Measurements from ENCODE around the gene GPRIN1.
A peak's percentile ranks its signal among the peaks of the same experiment; 100 is the strongest.

GPRIN1 gene

DNA sequence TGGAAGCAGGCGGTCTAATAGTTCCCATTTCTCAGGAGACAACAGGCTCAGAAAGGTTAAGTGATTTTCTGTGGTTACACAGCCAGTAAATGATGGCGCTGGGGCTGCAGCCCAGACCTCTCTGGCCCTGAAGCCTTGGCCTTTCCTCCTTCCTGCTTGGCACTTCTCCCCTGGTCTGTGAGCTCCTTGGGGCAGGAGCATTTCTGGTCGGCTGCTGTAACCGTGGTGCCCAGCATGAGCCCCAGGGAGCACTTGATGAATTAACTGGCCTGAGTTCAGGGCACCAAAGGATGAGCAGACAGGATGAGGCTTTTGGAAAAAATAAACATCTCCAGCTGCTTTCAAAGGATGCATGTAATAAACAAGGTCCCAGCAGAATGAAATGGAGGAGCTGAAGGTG is 30.6 kb downstream of the GPRIN1 start:
- no peak overlapping the region for H3K27ac ChIP-seq
- TF ChIP-seq, protein P1, sequence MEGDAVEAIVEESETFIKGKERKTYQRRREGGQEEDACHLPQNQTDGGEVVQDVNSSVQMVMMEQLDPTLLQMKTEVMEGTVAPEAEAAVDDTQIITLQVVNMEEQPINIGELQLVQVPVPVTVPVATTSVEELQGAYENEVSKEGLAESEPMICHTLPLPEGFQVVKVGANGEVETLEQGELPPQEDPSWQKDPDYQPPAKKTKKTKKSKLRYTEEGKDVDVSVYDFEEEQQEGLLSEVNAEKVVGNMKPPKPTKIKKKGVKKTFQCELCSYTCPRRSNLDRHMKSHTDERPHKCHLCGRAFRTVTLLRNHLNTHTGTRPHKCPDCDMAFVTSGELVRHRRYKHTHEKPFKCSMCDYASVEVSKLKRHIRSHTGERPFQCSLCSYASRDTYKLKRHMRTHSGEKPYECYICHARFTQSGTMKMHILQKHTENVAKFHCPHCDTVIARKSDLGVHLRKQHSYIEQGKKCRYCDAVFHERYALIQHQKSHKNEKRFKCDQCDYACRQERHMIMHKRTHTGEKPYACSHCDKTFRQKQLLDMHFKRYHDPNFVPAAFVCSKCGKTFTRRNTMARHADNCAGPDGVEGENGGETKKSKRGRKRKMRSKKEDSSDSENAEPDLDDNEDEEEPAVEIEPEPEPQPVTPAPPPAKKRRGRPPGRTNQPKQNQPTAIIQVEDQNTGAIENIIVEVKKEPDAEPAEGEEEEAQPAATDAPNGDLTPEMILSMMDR (conservative IDR thresholded peaks at IDR 0.05; ENCODE audit: low read depth) = no peak
- ChIA-PET POLR2A (ENCODE audit: low non-redundant PET) (no interaction called here), CTCF (interaction anchor here (0.9 to 2.1 kb wide), 4 partner anchors 27 to 163 kb away, joined by 3 to 14 read pairs (median 5); partner anchors contain the start of gene CLTB)
- no peak for DNase-seq (ENCODE audit: low spot score)

DNA sequence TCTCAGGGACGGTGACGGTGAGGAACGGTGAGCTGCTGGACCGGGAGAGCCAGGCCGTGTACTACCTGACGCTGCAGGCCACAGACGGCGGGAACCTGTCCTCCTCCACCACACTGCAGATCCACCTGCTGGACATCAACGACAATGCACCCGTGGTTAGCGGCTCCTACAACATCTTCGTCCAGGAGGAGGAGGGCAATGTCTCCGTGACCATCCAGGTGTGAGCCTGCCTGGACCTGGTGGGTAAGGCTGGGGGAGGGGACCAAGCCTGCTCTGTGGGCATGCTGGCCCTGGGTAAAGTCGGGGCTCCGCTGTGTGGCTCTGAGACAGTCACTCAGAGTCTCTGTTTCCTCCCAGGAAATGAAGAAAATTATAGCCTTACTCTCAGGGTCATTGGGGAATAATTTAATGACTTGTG is 31.6 kb downstream of the GPRIN1 start:
- CTCF ChIA-PET = interaction anchor here (0.5 to 2.1 kb wide), 11 partner anchors 12 to 162 kb away, joined by 3 to 14 read pairs (median 4); partner anchors contain the start of gene CLTB
- POLR2A ChIA-PET (ENCODE audit: low non-redundant PET) = no interaction called here
- DNase-seq (ENCODE audit: low spot score) = peak; percentile 90
- TF ChIP-seq, protein P1 (conservative IDR thresholded peaks at IDR 0.05; ENCODE audit: low read depth) = peak; percentile 89
- no peak overlapping the region for H3K27ac ChIP-seq

DNA sequence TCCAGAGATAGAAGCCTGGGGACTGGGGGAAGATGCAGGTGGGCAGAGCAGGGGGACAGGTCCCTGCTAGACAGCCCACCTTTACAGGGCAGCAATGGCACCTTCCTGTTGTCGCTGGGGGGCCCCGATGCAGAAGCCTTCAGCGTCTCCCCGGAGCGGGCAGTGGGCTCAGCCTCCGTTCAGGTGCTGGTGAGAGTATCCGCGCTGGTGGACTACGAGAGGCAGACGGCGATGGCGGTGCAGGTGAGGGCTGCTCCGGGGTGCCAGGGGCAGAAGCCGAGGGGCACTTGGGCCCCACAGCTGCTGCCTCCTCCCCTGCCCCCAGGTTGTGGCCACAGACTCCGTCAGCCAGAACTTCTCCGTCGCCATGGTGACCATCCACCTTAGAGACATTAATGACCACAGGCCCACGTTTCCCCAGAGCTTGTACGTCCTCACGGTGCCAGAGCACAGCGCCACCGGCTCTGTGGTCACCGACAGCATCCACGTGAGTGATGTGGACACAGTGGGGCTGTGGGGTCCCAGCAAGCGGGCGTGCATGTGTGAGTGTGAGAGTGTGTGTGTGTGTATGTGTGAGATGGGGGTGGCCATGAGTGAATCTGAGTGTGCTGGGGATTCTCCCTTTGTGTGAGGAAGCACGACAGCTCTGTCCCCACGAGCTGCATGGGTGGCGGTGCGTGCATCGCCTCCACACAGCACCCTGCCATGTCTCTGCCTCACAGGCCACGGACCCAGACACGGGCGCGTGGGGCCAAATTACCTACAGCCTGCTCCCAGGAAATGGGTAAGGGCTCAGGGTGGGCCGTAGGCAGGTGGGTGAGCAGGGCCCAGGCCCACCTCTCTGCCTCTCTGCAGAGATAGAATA is 32.4 kb downstream of the GPRIN1 start:
- POLR2A ChIA-PET (ENCODE audit: low non-redundant PET) = no interaction called here
- TF ChIP-seq, protein P1 (conservative IDR thresholded peaks at IDR 0.05; ENCODE audit: low read depth) = no peak
- DNase-seq (ENCODE audit: low spot score) = no peak
- no peak overlapping the region for H3K27ac ChIP-seq
- CTCF ChIA-PET = interaction anchor here (0.6 to 2.1 kb wide), 6 partner anchors 16 to 160 kb away, joined by 3 to 14 read pairs (median 4); no protein-coding TSS in a partner anchor

DNA sequence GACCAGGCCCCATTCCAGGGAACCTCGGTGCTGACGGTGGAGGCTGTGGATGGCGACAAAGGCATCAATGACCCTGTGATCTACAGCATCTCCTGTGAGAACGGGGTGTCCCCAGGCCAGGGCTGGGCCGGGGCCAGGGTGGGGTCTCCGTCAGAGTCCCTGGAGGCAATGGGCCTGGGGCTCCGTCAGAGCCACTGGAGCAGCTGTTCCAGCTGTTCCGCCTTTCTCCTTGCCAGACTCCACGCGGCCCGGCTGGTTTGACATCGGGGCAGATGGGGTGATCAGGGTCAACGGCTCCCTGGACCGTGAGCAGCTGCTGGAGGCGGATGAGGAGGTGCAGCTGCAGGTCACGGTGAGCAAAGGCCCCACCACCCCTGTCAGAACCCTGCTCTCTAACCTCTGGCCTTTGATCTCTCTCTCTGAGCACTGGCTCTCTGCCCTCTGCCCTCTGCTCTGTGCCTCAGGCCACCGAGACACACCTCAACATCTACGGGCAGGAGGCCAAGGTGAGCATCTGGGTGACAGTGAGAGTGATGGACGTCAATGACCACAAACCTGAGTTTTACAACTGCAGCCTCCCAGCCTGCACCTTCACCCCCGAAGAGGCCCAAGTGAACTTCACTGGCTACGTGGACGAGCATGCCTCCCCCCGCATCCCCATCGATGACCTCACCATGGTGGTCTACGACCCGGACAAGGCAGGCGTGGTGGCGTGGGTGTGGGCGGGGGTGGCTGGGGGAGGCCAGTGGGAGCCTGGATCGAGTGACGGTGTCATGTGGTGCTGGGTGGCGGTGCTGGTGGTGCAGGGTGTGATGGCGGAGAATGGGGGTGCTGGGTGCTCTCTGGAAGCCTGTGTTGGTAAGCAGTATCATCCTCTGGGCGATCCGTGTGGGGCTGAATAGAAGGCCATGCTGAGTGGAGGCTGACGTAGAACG is 34.2 kb downstream of the GPRIN1 start:
- ChIA-PET POLR2A (ENCODE audit: low non-redundant PET) (no interaction called here), CTCF (interaction anchor here (1.0 kb wide), 1 partner anchor 39 kb away, joined by 3 read pairs; the partner anchor contains the start of gene RNF44)
- no peak overlapping the region for H3K27ac ChIP-seq
- DNase-seq (ENCODE audit: low spot score) = no peak
- TF ChIP-seq, protein P1 (conservative IDR thresholded peaks at IDR 0.05; ENCODE audit: low read depth) = no peak

DNA sequence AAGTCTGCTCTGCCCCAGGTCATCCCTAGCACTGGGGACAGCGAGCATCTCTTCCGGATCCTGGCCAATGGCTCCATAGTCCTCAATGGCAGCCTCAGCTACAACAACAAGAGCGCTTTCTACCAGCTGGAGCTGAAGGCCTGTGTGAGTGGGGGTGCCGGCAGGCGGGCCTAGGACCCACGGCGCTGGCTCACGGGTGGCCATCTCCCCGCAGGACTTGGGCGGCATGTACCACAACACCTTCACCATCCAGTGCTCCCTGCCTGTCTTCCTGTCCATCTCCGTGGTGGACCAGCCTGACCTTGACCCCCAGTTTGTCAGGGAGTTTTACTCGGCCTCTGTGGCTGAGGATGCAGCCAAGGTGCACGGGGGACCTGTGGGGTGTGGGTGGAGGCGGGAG is 34.9 kb downstream of the GPRIN1 start:
- CTCF ChIA-PET = interaction anchor here (0.8 to 2.4 kb wide), 3 partner anchors 32 to 158 kb away, joined by 3 to 8 read pairs (median 3); partner anchors contain the start of gene RNF44
- H3K27ac ChIP-seq = no peak overlapping the region
- POLR2A ChIA-PET (ENCODE audit: low non-redundant PET) = no interaction called here
- TF ChIP-seq, protein P1 (conservative IDR thresholded peaks at IDR 0.05; ENCODE audit: low read depth) = no peak
- no peak for DNase-seq (ENCODE audit: low spot score)

DNA sequence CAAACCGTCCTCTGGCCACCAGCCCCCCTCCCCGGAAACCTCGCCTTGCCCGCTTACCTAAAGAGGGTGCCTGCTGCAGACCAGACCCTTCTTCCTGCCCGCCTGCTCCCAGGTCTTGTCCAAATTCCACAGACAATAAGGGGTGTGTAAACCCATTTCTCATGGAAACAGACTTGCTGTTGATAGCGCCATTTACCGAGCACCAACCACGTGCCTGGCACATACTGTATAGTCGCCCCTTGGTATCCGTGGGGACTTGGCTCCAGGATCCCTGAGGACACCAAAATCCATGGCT is 35.7 kb downstream of the GPRIN1 start:
- no peak for DNase-seq (ENCODE audit: low spot score)
- ChIA-PET CTCF (interaction anchor here (0.6 to 2.4 kb wide), 5 partner anchors 11 to 825 kb away, joined by 3 to 8 read pairs (median 4); no protein-coding TSS in a partner anchor), POLR2A (ENCODE audit: low non-redundant PET) (interaction anchor here (0.5 kb wide), 1 partner anchor 317 kb away, joined by 3 read pairs; no protein-coding TSS in a partner anchor)
- TF ChIP-seq, protein P1 (conservative IDR thresholded peaks at IDR 0.05; ENCODE audit: low read depth) = peak; percentile 37; the same call in 1 of the 2 replicates
- H3K27ac ChIP-seq = no peak overlapping the region

Measured in RWPE1 (cell line).